ENCODE data around the gene MUC13. TPM values are rescaled to one million over a fixed set of nuclear protein-coding genes. Genes with fewer than 3 reads are reported as not detected.
A peak's percentile ranks its signal among the peaks of the same experiment; 100 is the strongest.

The MUC13 gene
- total RNA-seq, 1 experiment from 2014 or later = 0.13 TPM

GRCh38 chr3:124890573-124891190, 43.9 kb downstream of the MUC13 start:
- ATAC-seq (no peak), DNase-seq (ENCODE audit: low read depth, low spot score) (no peak)
- H3K27ac ChIP-seq (ENCODE audit: low read length) = 0 out of 2 replicates have a peak overlapping the region, but pooled peaks have one; percentile 35
- TF ChIP-seq, protein P1, sequence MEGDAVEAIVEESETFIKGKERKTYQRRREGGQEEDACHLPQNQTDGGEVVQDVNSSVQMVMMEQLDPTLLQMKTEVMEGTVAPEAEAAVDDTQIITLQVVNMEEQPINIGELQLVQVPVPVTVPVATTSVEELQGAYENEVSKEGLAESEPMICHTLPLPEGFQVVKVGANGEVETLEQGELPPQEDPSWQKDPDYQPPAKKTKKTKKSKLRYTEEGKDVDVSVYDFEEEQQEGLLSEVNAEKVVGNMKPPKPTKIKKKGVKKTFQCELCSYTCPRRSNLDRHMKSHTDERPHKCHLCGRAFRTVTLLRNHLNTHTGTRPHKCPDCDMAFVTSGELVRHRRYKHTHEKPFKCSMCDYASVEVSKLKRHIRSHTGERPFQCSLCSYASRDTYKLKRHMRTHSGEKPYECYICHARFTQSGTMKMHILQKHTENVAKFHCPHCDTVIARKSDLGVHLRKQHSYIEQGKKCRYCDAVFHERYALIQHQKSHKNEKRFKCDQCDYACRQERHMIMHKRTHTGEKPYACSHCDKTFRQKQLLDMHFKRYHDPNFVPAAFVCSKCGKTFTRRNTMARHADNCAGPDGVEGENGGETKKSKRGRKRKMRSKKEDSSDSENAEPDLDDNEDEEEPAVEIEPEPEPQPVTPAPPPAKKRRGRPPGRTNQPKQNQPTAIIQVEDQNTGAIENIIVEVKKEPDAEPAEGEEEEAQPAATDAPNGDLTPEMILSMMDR (IDR thresholded peaks at IDR 0.05) = no peak
- TF ChIP-seq POLR2AphosphoS5 (IDR thresholded peaks at IDR 0.05; ENCODE audit: low read depth, low read length) = no peak
- TF ChIP-seq REST (IDR thresholded peaks at IDR 0.05; ENCODE audit: insufficient read depth in 1 of 2, low read depth in 2 of 2, low read length in 1 of 2) = no peak
- no peak for TF ChIP-seq TCF7L2 (IDR thresholded peaks at IDR 0.05; ENCODE audit: low read depth, low read length)
- TF ChIP-seq SIN3A (IDR thresholded peaks at IDR 0.05; ENCODE audit: borderline replicate concordance, insufficient read depth, low read depth, low read length) = no peak
- no peaks in the 10 kb centered on the region for H3K9me3 ChIP-seq (ENCODE audit: control insufficient read depth, insufficient read depth, low read depth, low read length)
- CTCF ChIA-PET = interaction anchor here (0.7 kb wide), 1 partner anchor 123 kb away, joined by 6 read pairs; no protein-coding TSS in a partner anchor
- BruUV-seq (replicated peaks) = no TSS peak
- intact Hi-C loops (cut with micrococcal nuclease; ENCODE audit: unreplicated experiment) (no loop called here), in situ Hi-C loops (cut with HindIII; ENCODE audit: low pct_unique_long_range_greater_than_20kb, low sequenced_read_pairs) (no loop called here)
- H3K36me3 ChIP-seq (ENCODE audit: control insufficient read depth, insufficient read depth, low read length) = no peaks in the 10 kb centered on the region
- POLR2A ChIA-PET = no interaction called here
- no peak overlapping the region for H3K4me3 ChIP-seq (ENCODE audit: low read depth in 2 of 2, low read length in 2 of 2)
- no peaks in the 10 kb centered on the region for H3K27me3 ChIP-seq (ENCODE audit: control insufficient read depth, insufficient read depth, low read length)
- H3K4me1 ChIP-seq (ENCODE audit: control insufficient read depth, insufficient read depth, low read length) = peaks cover 10% of the 10 kb centered on the region

- Histone ChIP-seq H3K4me3 (ENCODE audit: low read depth in 2 of 2, low read length in 2 of 2) (no peak overlapping the region), H3K9me3 (ENCODE audit: control insufficient read depth, insufficient read depth, low read depth, low read length) (no peaks in the 10 kb centered on the region), H3K4me1 (ENCODE audit: control insufficient read depth, insufficient read depth, low read length) (peaks cover 27% of the 10 kb centered on the region), H3K27me3 (ENCODE audit: control insufficient read depth, insufficient read depth, low read length) (no peaks in the 10 kb centered on the region), H3K27ac (ENCODE audit: low read length) (peak overlapping the region; percentile 75), H3K36me3 (ENCODE audit: control insufficient read depth, insufficient read depth, low read length) (no peaks in the 10 kb centered on the region)
- TF ChIP-seq POLR2AphosphoS5 (IDR thresholded peaks at IDR 0.05; ENCODE audit: low read depth, low read length) = no peak
- TF ChIP-seq, protein P1 (IDR thresholded peaks at IDR 0.05) = no peak
- TF ChIP-seq TCF7L2 (IDR thresholded peaks at IDR 0.05; ENCODE audit: low read depth, low read length) = no peak
- no peak for TF ChIP-seq REST (IDR thresholded peaks at IDR 0.05; ENCODE audit: insufficient read depth in 1 of 2, low read depth in 2 of 2, low read length in 1 of 2)
- TF ChIP-seq SIN3A (IDR thresholded peaks at IDR 0.05; ENCODE audit: borderline replicate concordance, insufficient read depth, low read depth, low read length) = no peak
- ChIA-PET POLR2A (no interaction called here), CTCF (interaction anchor here (1.0 kb wide), 1 partner anchor 128 kb away, joined by 4 read pairs; no protein-coding TSS in a partner anchor)
- DNase-seq (ENCODE audit: low read depth, low spot score) = no peak
- no TSS peak for BruUV-seq (replicated peaks)
- in situ Hi-C loops (cut with HindIII; ENCODE audit: low pct_unique_long_range_greater_than_20kb, low sequenced_read_pairs) = no loop called here
- intact Hi-C loops (cut with micrococcal nuclease; ENCODE audit: unreplicated experiment) = no loop called here
- ATAC-seq = no peak
These were observed 45.8 kb downstream of the MUC13 start for GRCh38 chr3:124888482-124889441.

Data from Panc1 (cell line).